ENCODE results near the gene ENTPD8.
A peak's percentile ranks its signal among the peaks of the same experiment; 100 is the strongest.

The ENTPD8 gene

GRCh38 chr9:137459601-137460362 lies 18.6 kb upstream of the ENTPD8 start:
- peak overlapping the region; percentile 42 for H3K4me3 ChIP-seq (ENCODE audit: low read length)
- DNase-seq (ENCODE audit: low read depth), result no peak
- no peak for TF ChIP-seq CTCF (conservative IDR thresholded peaks at IDR 0.05; ENCODE audit: low read depth, low read length)

DNA sequence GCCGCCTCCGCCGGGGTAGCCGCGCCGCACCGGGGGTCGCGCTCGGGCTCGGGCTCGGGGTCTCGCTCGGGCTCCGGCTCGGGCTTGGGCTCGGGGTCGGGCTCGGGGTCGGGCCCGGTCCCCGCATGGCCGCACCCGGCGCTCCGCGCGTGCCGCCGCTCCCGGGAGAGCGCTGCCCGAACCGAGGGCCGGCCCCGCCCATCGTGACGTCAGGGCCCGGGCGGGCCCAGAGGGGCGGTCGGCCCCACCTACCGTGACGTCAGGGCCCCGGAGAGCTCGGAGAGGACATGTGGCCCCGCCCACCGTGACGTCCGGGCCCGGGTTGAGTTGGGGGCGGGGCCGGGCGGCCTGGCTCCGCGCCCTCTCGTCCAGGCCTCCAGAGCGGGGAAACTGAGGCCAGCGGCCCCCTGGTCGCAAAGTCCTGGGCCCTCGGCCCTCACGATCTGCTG lies 18.0 kb upstream of the ENTPD8 start, which contains the start of gene NSMF:
Gene NSMF, minus strand, starts transcription at position 183 of the 449 bp plus-strand sequence. CDS start 232 bp downstream, outside the sequence.
- peak within 1 kb of the TSS; percentile 65 for H3K4me3 ChIP-seq (ENCODE audit: low read length)
- no peak for TF ChIP-seq CTCF (conservative IDR thresholded peaks at IDR 0.05; ENCODE audit: low read depth, low read length)
- no peak for DNase-seq (ENCODE audit: low read depth)

DNA sequence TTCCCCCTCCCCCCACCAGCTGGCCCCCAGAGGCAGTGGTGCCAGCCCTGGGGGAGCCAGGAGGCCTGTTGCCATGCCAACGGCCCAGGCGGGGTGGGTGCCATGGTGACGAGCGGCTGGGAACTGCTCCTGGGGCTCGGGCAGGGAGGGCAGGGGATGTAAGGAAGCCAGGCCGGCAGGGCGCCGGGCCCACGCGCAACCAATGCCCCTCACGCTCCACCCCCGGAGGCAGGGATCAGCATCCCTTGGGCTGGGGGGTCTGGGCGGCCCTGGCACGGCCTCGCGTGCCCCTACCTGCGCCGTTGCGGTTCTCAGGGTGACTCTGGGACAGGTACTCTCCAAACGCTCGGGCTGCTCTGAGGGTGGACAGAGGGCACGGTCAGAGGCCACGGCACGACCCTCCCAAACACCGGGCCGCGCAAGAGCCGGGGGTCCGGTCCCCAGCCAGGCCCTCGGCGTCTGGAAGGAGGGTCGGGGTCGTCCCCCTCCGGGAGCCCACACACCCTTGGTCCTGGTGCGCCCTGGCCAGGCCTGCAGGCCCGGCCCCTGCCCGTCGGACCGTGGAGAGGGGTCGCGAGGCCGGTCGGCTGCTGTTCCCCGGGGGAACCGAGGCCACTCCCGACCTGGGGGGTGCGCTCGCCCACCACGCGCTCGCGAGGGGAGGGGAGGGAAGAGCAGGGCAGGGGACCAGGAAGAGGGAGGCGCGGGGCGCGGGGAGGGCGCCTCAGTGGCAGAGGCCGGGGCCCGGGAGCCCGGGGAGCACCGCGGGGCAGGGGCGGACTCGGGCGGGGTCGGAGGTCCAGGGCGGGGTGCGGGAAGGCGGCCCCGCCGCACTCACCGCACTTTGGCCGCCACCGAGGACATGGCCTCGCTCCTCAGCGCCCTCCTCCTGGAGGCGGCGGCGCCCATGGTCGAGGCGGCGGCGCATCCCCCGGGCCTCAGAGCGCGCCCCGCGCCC lies 17.3 kb upstream of the ENTPD8 start:
- no peak for TF ChIP-seq CTCF (conservative IDR thresholded peaks at IDR 0.05; ENCODE audit: low read depth, low read length)
- no peak for DNase-seq (ENCODE audit: low read depth)
- peak overlapping the region; percentile 65 for H3K4me3 ChIP-seq (ENCODE audit: low read length)

- H3K4me3 ChIP-seq (ENCODE audit: low read length), result peak overlapping the region; percentile 65
- DNase-seq (ENCODE audit: low read depth), result no peak
- no peak for TF ChIP-seq CTCF (conservative IDR thresholded peaks at IDR 0.05; ENCODE audit: low read depth, low read length)
Observed at GRCh38 chr9:137457406-137458193, 16.4 kb upstream of the ENTPD8 start.

DNA sequence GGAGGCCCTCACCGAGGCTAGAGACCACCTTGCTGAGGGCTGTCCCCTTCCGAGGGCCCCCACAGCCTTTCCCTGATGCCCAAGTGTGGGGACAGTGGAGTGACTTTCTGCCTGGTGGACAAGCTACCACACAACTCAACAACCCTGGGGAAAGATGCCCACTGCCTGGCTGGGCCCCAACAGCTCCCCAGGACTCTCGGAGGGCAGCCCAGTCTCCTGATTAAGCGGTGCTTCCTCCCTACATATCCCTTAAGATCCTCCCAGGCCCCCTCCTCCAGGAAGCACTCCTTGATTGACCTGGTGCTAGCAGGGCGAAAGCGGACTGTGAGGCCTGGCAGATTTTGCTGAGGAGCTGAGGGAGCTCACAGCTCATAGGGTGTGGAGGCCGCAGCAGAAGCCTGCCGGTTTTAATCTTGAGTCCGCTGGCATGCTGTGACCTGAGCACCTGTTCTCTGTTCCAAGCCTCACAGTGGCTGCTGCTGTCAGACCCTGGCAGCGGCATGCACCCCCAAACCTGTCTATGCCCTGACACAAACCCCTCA lies 15.8 kb upstream of the ENTPD8 start:
- TF ChIP-seq CTCF (conservative IDR thresholded peaks at IDR 0.05; ENCODE audit: low read depth, low read length), result no peak
- no peak for DNase-seq (ENCODE audit: low read depth)
- H3K4me3 ChIP-seq (ENCODE audit: low read length), result no peak overlapping the region

GRCh38 chr9:137456061-137456863 lies 15.1 kb upstream of the ENTPD8 start:
- DNase-seq (ENCODE audit: low read depth), result no peak
- no peak overlapping the region for H3K4me3 ChIP-seq (ENCODE audit: low read length)
- no peak for TF ChIP-seq CTCF (conservative IDR thresholded peaks at IDR 0.05; ENCODE audit: low read depth, low read length)
